Activated CD4-positive, alpha-beta T cell treated with anti-CD3 and anti-CD28 coated beads, Interleukin-2, Interleukin-6, amounts not matched to agents 100 ng/mL and 50 ng/mL, durations not matched to agents 16 hours and 8 hours (primary cell): ENCODE results near the gene ORC5.
A peak's percentile ranks its signal among the peaks of the same experiment; 100 is the strongest.
"Not testable (repeated sequence)": the region's sequence is repeated elsewhere in the genome, so short reads cannot be mapped to it uniquely, and the experiment has no call there.

Source experiments
- DNase-seq: peaks from one replicate; pipeline ENCODE4 v3.0.0-alpha.2; 2020

Gene ORC5

DNA sequence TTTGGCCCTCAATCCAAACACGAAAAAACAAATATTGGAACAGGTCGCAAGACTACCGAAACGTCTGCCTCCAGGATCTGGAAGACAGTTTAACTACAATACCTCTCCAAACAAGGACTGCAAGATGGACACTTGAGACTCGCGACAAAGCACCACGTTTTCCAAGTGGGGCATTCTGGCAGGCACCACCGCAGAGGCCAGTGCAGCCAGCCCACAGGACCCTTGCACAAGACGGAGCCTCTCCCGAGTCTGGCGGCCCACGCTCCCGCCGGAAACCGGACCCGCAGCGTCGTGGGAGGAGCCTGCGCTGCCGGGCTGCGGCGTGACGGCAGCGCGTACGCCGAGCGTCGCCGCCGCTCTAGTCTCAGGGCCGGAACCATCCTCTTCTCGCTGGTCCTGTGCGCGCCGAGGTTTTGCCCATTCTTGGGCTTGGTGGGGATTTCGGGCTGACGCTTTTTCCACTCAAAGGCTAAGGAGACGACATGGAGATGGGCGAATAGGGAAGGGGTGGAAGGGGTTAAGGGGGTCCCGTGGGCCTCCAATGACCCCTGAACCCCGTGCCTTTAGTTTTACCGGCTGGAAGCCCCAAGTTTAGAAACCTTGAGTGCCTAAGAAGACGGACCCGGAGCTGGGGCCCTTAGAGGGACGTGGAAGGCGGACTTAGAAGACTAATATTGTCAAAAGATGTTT, at the start of gene ORC5:
Gene ORC5, minus strand, starts transcription at position 283 of the 690 bp plus-strand sequence. Its CDS starts 109 bp downstream, at position 174.
- DNase-seq: peak; percentile 89

DNA sequence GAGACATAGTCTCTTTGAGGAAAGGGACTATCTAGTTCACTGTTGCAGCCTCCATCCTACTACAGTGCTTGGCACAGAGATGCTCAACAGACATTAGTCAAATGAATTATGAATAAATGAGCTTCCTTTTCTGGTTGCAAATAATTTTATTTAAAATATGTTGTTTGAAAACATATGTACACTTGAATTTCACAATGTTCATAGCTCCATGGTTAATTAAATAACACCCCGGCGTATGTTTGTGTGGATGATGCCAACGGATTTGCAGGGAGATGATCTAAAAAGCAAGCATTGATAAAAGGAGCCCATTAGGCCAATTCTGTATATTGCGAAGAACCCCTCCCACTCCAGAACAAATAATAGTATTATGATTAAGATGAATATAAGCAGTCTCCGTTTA, 47.8 kb upstream of the ORC5 start:
- DNase-seq: no peak

DNA sequence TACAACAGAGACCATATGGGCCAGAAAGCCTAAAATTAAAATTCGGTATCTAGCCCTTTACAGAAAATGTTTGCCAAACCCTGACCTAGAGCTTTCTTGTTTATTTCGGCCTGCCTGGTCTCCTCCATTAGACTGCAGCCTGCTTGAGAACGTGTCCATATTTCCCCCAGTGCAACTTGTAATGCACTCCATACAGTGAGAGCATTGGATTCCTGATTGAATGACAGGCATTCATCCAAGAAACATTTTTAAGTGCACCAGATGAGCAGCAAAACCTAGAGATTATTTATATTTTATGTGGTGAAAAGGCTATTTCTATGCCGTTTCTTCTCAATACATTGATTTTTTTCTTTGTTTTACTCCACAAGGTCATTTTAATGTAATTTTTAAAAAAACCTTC, 47.4 kb upstream of the ORC5 start:
- DNase-seq: no peak

DNA sequence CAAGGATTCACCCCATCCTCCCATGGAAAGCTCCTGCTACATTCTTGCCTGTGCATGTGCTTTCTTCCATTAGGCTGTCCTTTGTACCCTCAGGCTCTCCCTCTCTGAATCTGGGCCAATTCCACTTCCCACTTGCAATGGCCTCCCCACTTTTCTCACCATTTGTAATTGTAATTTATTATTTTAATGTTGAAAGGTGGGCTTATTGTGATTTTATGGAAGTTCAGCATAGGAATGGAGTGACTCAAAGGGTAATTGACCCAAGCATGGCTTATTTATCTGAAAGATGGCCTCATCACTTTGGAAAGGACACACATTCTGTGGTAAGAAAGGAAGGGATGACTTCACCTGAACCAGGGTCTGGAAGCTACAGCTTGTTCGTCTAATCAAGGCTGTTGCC, 46.9 kb upstream of the ORC5 start:
- DNase-seq: no peak

DNA sequence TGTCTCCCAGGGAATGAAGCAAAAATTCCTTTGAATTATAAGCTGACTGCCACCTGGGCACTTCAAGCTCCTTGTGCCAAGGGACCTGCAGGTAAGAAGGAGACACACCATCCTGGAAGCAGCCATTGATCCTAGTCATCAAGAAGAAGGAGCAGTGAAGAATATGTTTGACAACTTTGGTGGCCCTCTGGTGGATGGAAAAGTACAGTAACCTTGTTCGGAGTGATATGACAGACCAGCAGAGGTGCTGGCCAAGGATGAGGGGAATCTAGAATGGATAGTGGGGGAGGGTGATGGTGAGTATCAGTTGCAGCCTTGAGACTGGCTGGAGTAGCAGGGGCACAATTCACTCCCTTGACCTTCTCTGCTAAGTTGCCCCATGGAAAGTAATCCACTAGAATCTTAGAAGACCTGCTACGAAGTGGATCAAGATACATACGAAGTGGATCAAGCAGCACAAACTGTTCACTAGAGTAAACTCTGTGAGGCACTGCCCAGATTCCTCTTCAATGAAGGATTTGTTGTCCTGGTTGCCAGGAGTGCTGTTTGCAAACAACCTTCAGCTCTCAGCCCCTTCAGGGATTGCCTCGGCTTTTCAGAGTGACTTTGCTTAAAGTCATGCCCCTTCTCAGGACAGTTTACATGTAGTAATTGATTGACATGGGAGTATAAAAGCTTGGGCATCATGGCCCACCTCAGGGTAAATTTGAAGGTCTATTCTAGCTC, 44.8 kb upstream of the ORC5 start:
- no peak for DNase-seq

DNA sequence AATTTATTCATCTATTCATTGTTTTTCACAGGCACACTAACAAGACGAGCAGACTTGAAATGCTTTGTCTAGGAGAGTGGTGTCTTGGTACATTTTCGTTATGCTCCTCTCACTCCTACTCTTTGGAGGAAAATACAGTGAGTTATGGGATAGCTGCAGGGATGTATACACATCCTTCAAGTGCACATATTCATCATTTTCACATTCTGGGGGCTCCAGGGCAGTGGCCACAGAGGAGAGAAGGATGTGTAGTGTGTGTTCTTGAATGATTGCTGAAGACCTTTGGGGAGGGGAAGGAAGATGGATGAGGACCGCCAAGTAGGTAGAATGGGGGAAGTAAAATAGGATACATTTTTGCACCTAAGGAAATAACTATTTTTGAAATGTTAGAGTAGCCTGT, 34.8 kb upstream of the ORC5 start:
- no peak for DNase-seq

DNA sequence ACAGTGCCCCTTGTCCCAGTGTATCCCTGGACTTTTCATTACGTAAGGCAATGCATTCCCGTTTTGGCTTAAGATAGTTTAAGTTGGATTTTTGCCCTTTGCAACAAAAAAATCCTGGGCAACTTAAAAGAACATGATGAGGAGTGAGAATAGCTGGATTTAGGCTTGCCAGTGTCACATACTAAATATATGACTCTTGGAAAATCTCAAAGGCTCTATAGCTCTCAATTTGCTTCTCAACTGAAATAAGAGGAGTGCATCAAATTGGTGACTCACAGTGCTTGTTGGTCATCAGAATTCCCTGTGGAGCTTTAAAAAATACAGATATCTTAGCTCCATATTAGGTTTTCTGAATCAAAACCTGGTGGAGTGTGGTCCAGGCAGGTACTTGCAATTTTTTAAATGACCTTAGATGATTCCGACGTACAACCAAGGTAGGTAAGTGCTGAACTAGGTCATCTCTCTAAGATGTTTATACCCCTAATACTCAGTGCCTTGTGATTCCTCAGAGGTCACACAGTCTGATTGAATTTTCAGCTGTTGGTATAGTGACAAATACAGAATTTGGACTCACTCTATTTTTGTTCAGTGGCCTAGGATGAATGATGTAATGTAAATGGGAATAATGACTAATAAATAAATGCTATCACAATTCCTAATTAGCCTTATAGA, 33.9 kb upstream of the ORC5 start:
- DNase-seq: no peak

DNA sequence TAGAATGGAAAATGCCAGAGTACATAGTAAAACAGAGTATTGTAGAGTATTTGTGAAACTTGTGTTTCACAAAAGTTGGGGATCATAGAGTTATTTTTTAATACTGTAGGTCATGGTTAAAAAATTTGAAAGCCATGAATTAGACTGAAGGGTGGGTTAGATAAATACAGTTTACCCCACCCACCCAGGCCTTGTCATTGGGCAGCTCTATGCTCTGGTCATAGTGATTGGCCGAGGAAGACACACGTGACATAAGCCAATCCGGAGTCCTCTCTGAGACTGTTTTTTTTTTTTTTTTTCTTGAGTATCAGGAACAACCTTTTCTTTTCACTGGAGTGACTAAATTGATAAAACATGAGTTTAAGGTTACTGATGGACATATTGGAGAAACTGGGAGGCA, 33.3 kb upstream of the ORC5 start:
- DNase-seq: no peak

DNA sequence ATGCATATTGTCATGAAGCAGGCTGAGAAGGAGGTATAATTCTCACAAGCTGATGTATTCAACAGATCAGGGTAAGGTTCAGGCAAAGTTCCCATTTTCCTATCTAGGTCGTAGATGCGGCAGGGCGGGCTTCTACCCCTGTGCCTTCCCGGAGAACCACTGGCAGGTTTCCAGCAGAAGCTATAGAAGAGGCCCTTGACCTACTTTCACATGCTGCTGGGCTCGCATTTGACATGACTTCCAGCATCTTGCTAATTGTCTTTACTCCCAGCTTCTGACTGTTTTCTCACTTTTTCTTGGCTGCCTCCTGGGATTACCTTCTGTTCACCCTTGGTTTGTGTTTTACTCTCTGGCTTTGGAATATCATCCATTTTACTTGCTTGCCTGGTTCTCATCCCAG, 32.6 kb upstream of the ORC5 start:
- no peak for DNase-seq

DNA sequence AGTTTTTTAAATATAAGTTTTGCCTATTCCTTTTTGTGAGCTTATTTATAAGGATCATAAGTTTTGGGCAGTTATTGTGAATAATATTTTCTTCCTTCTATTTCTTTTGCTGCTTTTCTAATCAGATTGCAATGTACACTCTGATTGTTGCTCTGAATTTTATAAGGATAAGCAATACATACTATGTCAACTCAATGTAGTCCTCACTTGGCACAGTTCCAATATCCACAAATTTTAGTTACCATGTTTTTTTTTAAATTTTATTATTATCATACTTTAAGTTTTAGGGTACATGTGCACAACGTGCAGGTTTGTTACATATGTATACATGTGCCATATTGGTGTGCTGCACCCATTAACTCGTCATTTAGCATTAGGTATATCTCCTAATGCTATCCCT, 27.2 kb upstream of the ORC5 start:
- DNase-seq: not testable (repeated sequence)

DNA sequence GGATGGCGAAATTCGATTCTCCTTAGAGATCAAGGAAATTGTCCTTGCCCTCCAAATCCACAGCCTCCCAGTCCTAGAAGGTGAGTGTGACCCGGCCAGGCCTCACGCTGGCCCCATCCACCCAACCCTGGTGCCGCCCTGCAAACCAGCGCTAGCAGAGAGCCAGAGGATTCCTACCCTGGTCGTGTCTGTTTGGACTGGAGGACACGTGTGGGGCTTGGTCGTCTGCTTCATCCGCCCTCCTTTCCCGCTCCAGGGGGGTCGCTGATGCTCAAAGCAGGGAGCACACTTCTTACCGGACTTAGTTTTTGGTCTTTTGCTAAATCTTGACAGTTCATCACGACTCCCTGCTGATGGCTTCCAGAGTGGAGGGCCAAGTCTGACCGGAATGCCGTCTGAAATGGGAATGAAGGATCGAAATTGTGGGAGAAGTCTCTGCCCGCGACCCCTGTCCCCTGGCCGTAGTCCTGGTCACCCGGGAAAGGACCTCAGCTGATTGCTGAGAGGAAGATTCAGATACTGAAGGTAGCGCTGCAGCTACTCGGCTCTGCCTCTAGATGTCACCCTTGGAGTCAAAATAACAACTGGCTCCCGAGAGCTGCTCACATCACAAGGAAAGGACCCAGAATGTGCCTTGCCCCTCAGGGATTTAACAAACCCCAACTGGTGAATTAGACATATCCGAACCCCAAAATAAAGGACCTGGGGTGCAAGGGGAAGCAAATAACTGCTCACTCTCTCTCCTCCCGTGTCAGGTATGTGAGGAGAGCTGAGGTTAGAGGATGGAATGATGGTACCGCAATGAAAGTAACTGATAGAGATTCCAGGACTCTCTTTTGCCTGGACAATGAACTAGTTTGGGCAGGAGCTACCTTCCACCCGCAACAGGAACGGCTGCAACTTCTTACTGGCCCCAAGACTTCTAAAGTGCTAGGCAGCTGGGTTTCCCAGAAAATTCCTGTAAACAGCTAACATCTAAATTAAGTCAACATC, 23.5 kb upstream of the ORC5 start:
- DNase-seq: peak; percentile 62

DNA sequence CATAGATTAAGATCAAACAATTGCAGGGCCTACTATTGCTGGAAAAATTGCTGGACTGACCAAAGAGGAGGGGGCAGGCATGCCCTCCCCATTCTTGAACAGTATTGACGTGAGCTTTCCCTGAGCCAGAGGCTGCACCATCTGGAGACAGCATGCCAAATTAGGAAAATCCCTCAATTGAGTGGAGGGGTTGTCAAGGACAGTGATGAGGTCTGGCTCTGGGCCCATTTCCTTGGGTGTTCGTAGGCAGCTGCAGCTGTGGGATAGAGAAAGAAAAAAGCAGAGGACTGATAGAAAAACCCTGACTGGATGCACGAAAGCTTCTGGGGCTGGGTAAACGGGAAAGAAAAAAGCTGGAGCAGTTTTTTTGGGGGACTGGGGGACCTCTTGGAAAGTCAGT, 22.8 kb upstream of the ORC5 start:
- DNase-seq: no peak

DNA sequence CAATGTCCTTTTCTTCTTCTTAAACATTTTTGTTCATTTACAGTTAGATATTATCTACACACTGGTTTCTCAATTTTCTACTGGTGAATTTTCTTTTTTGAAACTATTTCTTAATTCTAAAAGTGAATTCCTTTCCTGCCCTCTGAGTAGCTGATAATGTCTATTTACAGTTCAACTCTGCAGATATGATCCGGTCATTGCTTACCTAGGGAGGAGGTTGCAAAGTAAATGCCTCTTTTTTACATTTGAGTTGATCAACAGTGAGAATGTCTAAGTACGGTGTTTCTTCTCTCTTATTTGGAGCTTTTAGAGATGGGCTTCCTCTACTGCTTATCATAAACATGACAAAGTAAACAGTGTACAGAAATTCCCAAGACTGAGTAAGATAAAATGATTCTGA, 20.6 kb upstream of the ORC5 start:
- no peak for DNase-seq

DNA sequence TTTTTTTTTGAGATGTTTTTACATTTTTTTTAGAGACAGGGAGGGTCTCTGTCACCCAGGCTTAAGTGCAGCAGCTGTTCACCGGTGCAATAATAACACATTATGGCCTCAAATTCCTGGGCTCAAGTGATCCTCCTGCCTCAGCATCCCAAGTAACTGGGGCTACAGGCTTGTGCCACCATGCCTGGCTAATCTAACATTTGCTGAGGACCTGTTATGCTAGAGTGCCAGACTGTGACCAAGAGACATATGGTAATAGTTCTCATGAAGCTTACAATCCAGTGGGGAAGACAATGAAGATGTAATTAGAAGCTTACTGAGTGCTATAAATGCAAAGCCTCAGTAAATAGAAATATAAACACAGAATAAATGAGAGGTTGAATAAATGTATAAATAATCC, 17.6 kb upstream of the ORC5 start:
- DNase-seq: no peak

DNA sequence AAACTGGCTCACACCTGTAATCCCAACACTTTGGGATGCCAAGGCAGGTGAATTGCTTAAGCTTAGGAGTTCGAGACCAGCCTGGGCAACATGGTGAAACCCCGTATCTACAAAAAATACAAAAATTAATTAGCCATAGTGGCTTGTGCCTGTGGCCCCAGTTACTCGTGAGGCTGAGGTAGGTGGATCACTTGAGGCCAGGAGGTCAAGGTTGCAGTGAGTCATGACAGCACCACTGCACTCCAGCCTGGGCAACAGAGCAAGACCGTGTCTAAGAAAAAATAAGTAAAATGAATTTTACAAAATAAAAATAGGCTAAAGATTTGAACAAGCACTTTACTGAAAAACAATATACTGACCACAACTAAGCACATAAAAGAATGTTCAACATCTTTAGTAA, 9.8 kb upstream of the ORC5 start:
- no peak for DNase-seq

DNA sequence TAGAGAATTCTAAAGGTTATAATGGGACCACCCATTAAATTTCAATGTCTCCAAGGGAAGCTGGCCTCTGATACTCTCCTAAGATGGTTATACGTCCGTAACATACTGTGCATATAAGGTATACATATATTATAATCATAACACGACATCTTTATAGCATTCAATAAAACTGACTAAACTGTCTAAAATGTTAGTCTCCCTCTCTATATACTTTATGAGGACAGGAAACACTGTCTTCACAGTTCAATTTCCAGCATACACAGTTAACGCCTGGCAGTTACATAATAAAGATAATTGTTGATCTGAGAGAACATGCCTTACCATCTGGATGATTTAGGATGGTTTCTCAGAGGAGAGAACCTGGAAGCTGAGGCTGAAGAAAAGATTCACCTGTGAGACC, 1.2 kb upstream of the ORC5 start:
- no peak for DNase-seq

DNA sequence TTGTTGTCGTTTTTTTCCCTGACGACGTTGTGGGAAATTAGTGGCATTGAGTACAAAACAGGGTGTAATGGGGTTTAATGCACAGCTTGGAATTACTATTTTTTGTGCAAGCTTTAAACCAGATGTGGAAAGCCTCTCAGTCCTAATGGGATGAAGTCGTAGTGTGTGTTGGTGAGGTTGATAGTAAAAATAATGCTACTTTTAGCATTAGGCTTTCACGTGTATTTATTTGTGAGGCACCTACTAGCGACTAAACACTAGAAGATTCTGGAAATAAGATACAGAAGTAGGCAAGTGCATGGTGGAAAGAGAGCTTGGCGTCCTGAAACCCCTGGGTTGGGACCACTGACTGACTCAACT, 588 bp upstream of the ORC5 start:
- DNase-seq: no peak

DNA sequence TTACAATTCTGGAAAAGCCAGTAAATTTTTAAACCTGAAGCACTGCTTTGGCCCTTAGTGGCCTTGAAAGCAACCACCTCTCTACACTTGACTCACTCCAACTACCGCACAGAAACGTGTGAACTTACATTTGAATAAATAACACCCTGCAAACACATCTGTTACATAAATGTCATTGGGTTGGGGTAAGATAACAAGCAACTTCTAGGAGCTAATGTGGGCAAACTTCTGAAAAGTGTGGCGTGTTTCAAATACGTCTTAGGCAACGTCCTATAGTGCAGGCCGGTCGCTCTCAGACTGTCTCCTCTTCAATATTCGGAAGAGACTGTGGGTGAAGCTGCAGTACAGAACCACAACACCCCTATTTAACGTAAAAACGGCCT, 474 bp downstream of the ORC5 start:
- peak; percentile 27 for DNase-seq

DNA sequence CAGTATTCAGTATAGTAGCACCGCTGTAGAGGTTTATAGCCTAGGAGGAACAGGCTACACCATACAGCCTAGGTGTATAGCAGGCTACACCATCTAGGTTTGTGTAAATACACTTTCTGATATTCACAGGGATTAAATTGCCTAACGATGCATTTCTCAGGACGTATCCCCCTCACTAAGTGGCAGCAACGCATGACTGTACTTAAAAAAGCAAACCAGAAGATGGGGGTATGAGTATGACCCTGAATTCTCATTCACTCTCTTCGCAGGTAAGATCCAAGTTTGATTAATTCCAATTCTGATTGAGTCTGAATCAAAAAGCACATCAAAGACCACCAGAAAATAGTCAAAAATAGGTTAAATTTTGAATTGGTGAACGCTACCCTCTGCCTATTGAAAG, 972 bp downstream of the ORC5 start:
- peak; percentile 4 for DNase-seq

DNA sequence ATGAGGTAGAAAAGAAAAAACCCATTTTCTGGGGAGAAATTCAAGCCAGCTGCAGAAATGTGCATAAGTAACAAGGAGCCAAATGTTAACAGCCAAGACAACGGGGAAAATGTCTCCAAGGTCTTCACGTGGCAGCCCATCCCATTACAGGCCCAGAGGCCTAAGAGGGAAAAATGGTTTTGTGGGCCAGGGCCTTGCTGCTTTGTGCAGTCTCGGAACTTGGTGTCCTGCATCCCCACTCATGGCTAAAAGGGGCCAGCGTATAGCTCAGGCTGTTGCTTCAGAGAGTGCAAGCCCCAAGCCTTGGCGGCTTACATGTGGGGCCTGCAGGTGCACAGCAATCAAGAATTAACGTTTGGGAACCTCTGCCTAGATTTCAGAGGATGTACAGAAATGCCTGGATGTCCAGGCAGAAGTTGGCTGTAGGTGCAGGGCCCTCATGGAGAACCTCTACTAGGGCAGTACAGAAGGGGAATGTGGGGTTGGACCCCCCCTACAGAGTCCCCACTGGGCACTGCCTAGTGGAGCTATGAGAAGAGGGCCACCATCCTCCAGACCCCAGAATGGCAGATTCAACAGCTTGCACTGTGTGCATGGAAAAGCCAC, 9.0 kb downstream of the ORC5 start:
- no peak for DNase-seq

DNA sequence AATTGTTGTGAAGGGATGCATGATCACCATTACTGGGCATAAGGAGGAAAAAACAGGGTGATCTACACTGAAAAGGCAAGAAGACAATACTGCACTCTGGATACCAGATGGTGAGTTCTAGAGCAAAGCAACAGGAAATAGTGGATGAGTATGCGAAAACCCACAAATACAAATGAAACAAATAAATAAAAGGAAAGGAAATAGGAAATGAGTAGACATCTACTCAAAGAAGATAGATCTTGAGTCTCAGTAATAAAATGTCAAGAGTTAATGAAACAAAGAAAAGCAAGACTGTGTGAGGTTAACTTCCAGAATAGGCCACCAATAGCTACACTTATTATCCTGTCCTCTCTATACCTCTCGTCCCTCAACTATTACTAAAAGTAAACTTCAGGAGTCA, 11.7 kb downstream of the ORC5 start:
- peak; percentile 55 for DNase-seq

DNA sequence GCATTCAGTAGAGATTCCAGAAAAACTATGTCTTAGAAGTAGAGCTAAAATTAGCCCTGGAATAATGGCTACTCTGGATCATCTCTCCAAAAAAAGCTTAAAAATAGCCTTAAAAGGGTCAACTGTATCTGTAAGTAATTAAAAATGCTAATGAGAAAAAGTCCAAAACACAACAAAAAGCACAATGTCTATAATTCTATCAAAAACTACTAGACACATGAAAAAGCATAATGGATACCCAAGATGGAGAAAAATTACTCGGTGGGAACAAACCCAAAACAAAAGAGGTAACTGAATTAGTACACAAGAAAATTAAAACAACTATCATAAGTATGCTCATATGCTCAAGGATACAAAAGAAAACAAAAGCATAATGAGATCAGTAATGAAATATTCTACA, 15.4 kb downstream of the ORC5 start:
- no peak for DNase-seq

DNA sequence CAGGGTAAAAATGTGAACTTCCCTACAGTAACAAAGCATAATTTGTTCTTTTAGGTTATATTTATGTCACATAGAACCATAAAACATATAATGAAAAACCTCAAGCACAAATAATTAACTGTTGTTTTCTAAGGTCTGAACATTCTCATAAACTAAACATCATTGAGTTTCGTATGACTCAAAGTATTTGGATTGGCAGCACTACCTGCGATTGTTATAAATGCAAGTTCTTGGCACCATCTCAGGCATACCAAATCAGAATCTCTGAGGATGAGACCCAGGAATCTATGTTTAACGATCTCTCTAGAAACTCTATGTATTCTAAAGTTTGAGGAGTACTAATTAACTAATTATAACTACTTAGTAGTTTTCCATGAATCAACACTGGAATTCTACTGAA, 22.5 kb downstream of the ORC5 start:
- DNase-seq: no peak
